Ectodermal cell (in vitro differentiated cells): ENCODE data around the gene CDK3.
"Not testable (repeated sequence)": the region's sequence is repeated elsewhere in the genome, so short reads cannot be mapped to it uniquely, and the experiment has no call there.

Source experiments
- H3K27ac ChIP-seq: 2 replicates; pipeline ENCODE4 v1.7.0; 2013; ENCODE audit warnings: mild to moderate bottlenecking, low read depth, low read length; ENCODE audit not compliant: insufficient read depth, poor library complexity, severe bottlenecking
- H3K27me3 ChIP-seq: 2 replicates; pipeline ENCODE4 v1.7.0; 2013; ENCODE audit warnings: mild to moderate bottlenecking, low read length; ENCODE audit not compliant: insufficient read depth, control insufficient read depth, poor library complexity, severe bottlenecking
- H3K36me3 ChIP-seq: one replicate; pipeline ENCODE4 v1.7.0; 2013; ENCODE audit warnings: low read length; ENCODE audit not compliant: control insufficient read depth, insufficient read depth
- H3K4me1 ChIP-seq: one replicate; pipeline ENCODE4 v1.7.0; 2013; ENCODE audit warnings: low read length; ENCODE audit not compliant: control insufficient read depth, insufficient read depth
- H3K4me3 ChIP-seq: 2 replicates; pipeline ENCODE4 v1.7.0; 2013; ENCODE audit warnings: low read depth, low read length, control low read depth; ENCODE audit not compliant: insufficient read depth
- H3K9me3 ChIP-seq: 2 replicates; pipeline ENCODE4 v1.7.0; 2013; ENCODE audit warnings: mild to moderate bottlenecking, low read length, moderate library complexity; ENCODE audit not compliant: control insufficient read depth
- WGBS, 2 experiments: methylation state at CpG; one replicate each; pipeline ENCODE4 v1.1.7; 2013; ENCODE audit warnings: missing lambda C conversion rate in 2 of 2; 5-methylcytosine and 5-hydroxymethylcytosine counted together

Gene CDK3

GRCh38 chr17:76038050-76038449 is 37.4 kb downstream of the CDK3 start:
- Histone ChIP-seq H3K9me3 (no peaks in the 10 kb centered on the region), H3K36me3 (peaks cover 36% of the 10 kb centered on the region), H3K4me3 (no peak overlapping the region), H3K4me1 (peaks cover 10% of the 10 kb centered on the region), H3K27me3 (no peaks in the 10 kb centered on the region), H3K27ac (no peak overlapping the region)
- WGBS, 2 experiments, result 96% methylated on average over 3 of the region's 3 CpGs

GRCh38 chr17:76039121-76039520 is 38.5 kb downstream of the CDK3 start:
- Histone ChIP-seq H3K36me3 (peaks cover 46% of the 10 kb centered on the region), H3K27ac (no peak overlapping the region), H3K27me3 (no peaks in the 10 kb centered on the region), H3K9me3 (no peaks in the 10 kb centered on the region), H3K4me3 (no peak overlapping the region), H3K4me1 (peaks cover 10% of the 10 kb centered on the region)
- WGBS, 2 experiments, result 88 to 94% methylated on average over 6 of the region's 6 CpGs

- H3K9me3 ChIP-seq, result no peaks in the 10 kb centered on the region
- peaks cover 10% of the 10 kb centered on the region for H3K4me1 ChIP-seq
- H3K27me3 ChIP-seq, result no peaks in the 10 kb centered on the region
- no peak overlapping the region for H3K4me3 ChIP-seq
- WGBS, 2 experiments, result 54 to 63% methylated on average over 6 of the region's 6 CpGs
- H3K36me3 ChIP-seq, result peaks cover 55% of the 10 kb centered on the region
- H3K27ac ChIP-seq, result no peak overlapping the region
Measured at GRCh38 chr17:76040376-76040775, 39.7 kb downstream of the CDK3 start.

GRCh38 chr17:76042868-76043267 is 42.2 kb downstream of the CDK3 start:
- not testable (repeated sequence) for H3K27ac ChIP-seq, H3K9me3 ChIP-seq, H3K4me1 ChIP-seq, H3K27me3 ChIP-seq, H3K4me3 ChIP-seq
- 94 to 96% methylated on average over 3 of the region's 3 CpGs for WGBS, 2 experiments
- peaks cover 68% of the 10 kb centered on the region for H3K36me3 ChIP-seq

GRCh38 chr17:76044475-76045007 is 43.9 kb downstream of the CDK3 start:
- not testable (repeated sequence) for H3K27me3 ChIP-seq, H3K27ac ChIP-seq, H3K9me3 ChIP-seq, H3K4me1 ChIP-seq, H3K4me3 ChIP-seq
- H3K36me3 ChIP-seq, result peaks cover 62% of the 10 kb centered on the region
- 95 to 96% methylated on average over 11 of the region's 11 CpGs for WGBS, 2 experiments

- Histone ChIP-seq H3K4me1 (no peaks in the 10 kb centered on the region), H3K9me3 (no peaks in the 10 kb centered on the region), H3K27me3 (no peaks in the 10 kb centered on the region), H3K27ac (no peak overlapping the region), H3K36me3 (peaks cover 60% of the 10 kb centered on the region), H3K4me3 (no peak overlapping the region)
- 96 to 97% methylated on average over 8 of the region's 8 CpGs for WGBS, 2 experiments
Measured at GRCh38 chr17:76046064-76046463, 45.4 kb downstream of the CDK3 start.

- Histone ChIP-seq H3K4me1 (no peaks in the 10 kb centered on the region), H3K36me3 (peaks cover 54% of the 10 kb centered on the region), H3K4me3 (no peak overlapping the region), H3K27ac (no peak overlapping the region), H3K9me3 (no peaks in the 10 kb centered on the region), H3K27me3 (no peaks in the 10 kb centered on the region)
- WGBS, 2 experiments, result 95% methylated on average over 9 of the region's 9 CpGs
Measured at GRCh38 chr17:76048025-76048605, 47.5 kb downstream of the CDK3 start.

- no peak overlapping the region for H3K4me3 ChIP-seq
- peaks cover 48% of the 10 kb centered on the region for H3K36me3 ChIP-seq
- H3K9me3 ChIP-seq, result no peaks in the 10 kb centered on the region
Measured at GRCh38 chr17:76048711-76049110, 48.1 kb downstream of the CDK3 start.

GRCh38 chr17:76049239-76049638 is 48.6 kb downstream of the CDK3 start:
- Histone ChIP-seq H3K4me1 (no peaks in the 10 kb centered on the region), H3K27me3 (no peaks in the 10 kb centered on the region), H3K27ac (no peak overlapping the region), H3K36me3 (peaks cover 46% of the 10 kb centered on the region), H3K9me3 (no peaks in the 10 kb centered on the region), H3K4me3 (no peak overlapping the region)
- 92 to 98% methylated on average over 3 of the region's 3 CpGs for WGBS, 2 experiments

More at GRCh38 chr17:76048711-76049110, 48.1 kb downstream of the CDK3 start:
- Histone ChIP-seq H3K27me3 (no peaks in the 10 kb centered on the region), H3K27ac (no peak overlapping the region), H3K4me1 (no peaks in the 10 kb centered on the region)
- WGBS, 2 experiments, result 92 to 97% methylated on average over 9 of the region's 9 CpGs

GRCh38 chr17:76049836-76050537 is 49.3 kb downstream of the CDK3 start:
- 93 to 95% methylated on average over 15 of the region's 15 CpGs for WGBS, 2 experiments
- peaks cover 45% of the 10 kb centered on the region for H3K36me3 ChIP-seq
- H3K27me3 ChIP-seq, result no peaks in the 10 kb centered on the region
- no peaks in the 10 kb centered on the region for H3K9me3 ChIP-seq
- no peak overlapping the region for H3K27ac ChIP-seq
- H3K4me3 ChIP-seq, result no peak overlapping the region
- no peaks in the 10 kb centered on the region for H3K4me1 ChIP-seq
